ENCODE data around the gene IL9. TPM values are rescaled to one million over a fixed set of nuclear protein-coding genes. Genes with fewer than 3 reads are reported as not detected.
A peak's percentile ranks its signal among the peaks of the same experiment; 100 is the strongest.

Gene IL9
- total RNA-seq, 1 experiment from 2014 or later: not detected

GRCh38 chr5:135880801-135881200 is 14.8 kb downstream of the IL9 start:
- no peak overlapping the region for H2AFZ ChIP-seq (ENCODE audit: low read length)
- H3K79me2 ChIP-seq (ENCODE audit: low read length): no peaks in the 10 kb centered on the region
- no peak overlapping the region for H3K9ac ChIP-seq (ENCODE audit: low read length)
- no peak overlapping the region for H3K4me2 ChIP-seq (ENCODE audit: low read depth, low read length, poor library complexity, severe bottlenecking)
- H3K4me1 ChIP-seq (ENCODE audit: low read length): no peaks in the 10 kb centered on the region
- H3K27me3 ChIP-seq (ENCODE audit: low read length): no peaks in the 10 kb centered on the region
- no peak overlapping the region for H3K4me3 ChIP-seq (ENCODE audit: low read length)
- no peaks in the 10 kb centered on the region for H3K36me3 ChIP-seq (ENCODE audit: insufficient read depth, low read length)
- no peaks in the 10 kb centered on the region for H3K9me2 ChIP-seq (replicated peaks; ENCODE audit: insufficient read depth, low read length)
- H3K27ac ChIP-seq (ENCODE audit: low read length): no peak overlapping the region
- DNase-seq: no peak
- H4K20me1 ChIP-seq (ENCODE audit: insufficient read depth, low read depth, low read length): no peaks in the 10 kb centered on the region
- no peaks in the 10 kb centered on the region for H3K9me3 ChIP-seq (ENCODE audit: low read length)

GRCh38 chr5:135880278-135880677 is 15.4 kb downstream of the IL9 start:
- H4K20me1 ChIP-seq (ENCODE audit: insufficient read depth, low read depth, low read length): no peaks in the 10 kb centered on the region
- no peaks in the 10 kb centered on the region for H3K36me3 ChIP-seq (ENCODE audit: insufficient read depth, low read length)
- H2AFZ ChIP-seq (ENCODE audit: low read length): no peak overlapping the region
- H3K9me3 ChIP-seq (ENCODE audit: low read length): no peaks in the 10 kb centered on the region
- H3K4me2 ChIP-seq (ENCODE audit: low read depth, low read length, poor library complexity, severe bottlenecking): no peak overlapping the region
- H3K27ac ChIP-seq (ENCODE audit: low read length): no peak overlapping the region
- H3K9me2 ChIP-seq (replicated peaks; ENCODE audit: insufficient read depth, low read length): no peaks in the 10 kb centered on the region
- peak; percentile 81 for DNase-seq
- H3K4me3 ChIP-seq (ENCODE audit: low read length): no peak overlapping the region
- H3K27me3 ChIP-seq (ENCODE audit: low read length): no peaks in the 10 kb centered on the region
- no peak overlapping the region for H3K9ac ChIP-seq (ENCODE audit: low read length)
- peaks cover under 1% of the 10 kb centered on the region; the same call in 1 of the 2 replicates for H3K4me1 ChIP-seq (ENCODE audit: low read length)
- no peaks in the 10 kb centered on the region for H3K79me2 ChIP-seq (ENCODE audit: low read length)

- H3K9me3 ChIP-seq (ENCODE audit: low read length): no peaks in the 10 kb centered on the region
- H3K4me2 ChIP-seq (ENCODE audit: low read depth, low read length, poor library complexity, severe bottlenecking): no peak overlapping the region
- H3K36me3 ChIP-seq (ENCODE audit: insufficient read depth, low read length): no peaks in the 10 kb centered on the region
Measured at GRCh38 chr5:135879591-135879990, 16.1 kb downstream of the IL9 start.

GRCh38 chr5:135878156-135878620 is 17.5 kb downstream of the IL9 start:
- Histone ChIP-seq H3K9ac (ENCODE audit: low read length) (no peak overlapping the region), H3K9me2 (replicated peaks; ENCODE audit: insufficient read depth, low read length) (no peaks in the 10 kb centered on the region), H3K9me3 (ENCODE audit: low read length) (no peaks in the 10 kb centered on the region), H3K27ac (ENCODE audit: low read length) (no peak overlapping the region), H4K20me1 (ENCODE audit: insufficient read depth, low read depth, low read length) (no peaks in the 10 kb centered on the region), H2AFZ (ENCODE audit: low read length) (no peak overlapping the region), H3K79me2 (ENCODE audit: low read length) (no peaks in the 10 kb centered on the region), H3K36me3 (ENCODE audit: insufficient read depth, low read length) (no peaks in the 10 kb centered on the region), H3K4me2 (ENCODE audit: low read depth, low read length, poor library complexity, severe bottlenecking) (no peak overlapping the region), H3K4me1 (ENCODE audit: low read length) (peaks cover 5% of the 10 kb centered on the region), H3K27me3 (ENCODE audit: low read length) (no peaks in the 10 kb centered on the region), H3K4me3 (ENCODE audit: low read length) (no peak overlapping the region)
- no peak for DNase-seq

More at GRCh38 chr5:135879591-135879990, 16.1 kb downstream of the IL9 start:
- Histone ChIP-seq H3K4me3 (ENCODE audit: low read length) (no peak overlapping the region), H3K9ac (ENCODE audit: low read length) (no peak overlapping the region), H3K79me2 (ENCODE audit: low read length) (no peaks in the 10 kb centered on the region), H3K27ac (ENCODE audit: low read length) (no peak overlapping the region), H4K20me1 (ENCODE audit: insufficient read depth, low read depth, low read length) (no peaks in the 10 kb centered on the region), H3K27me3 (ENCODE audit: low read length) (no peaks in the 10 kb centered on the region), H3K9me2 (replicated peaks; ENCODE audit: insufficient read depth, low read length) (no peaks in the 10 kb centered on the region), H2AFZ (ENCODE audit: low read length) (no peak overlapping the region), H3K4me1 (ENCODE audit: low read length) (peaks cover 5% of the 10 kb centered on the region)
- DNase-seq: no peak

GRCh38 chr5:135877570-135878155 is 18.0 kb downstream of the IL9 start:
- no peak overlapping the region for H2AFZ ChIP-seq (ENCODE audit: low read length)
- no peaks in the 10 kb centered on the region for H3K9me3 ChIP-seq (ENCODE audit: low read length)
- H3K9me2 ChIP-seq (replicated peaks; ENCODE audit: insufficient read depth, low read length): no peaks in the 10 kb centered on the region
- peaks cover 5% of the 10 kb centered on the region for H3K4me1 ChIP-seq (ENCODE audit: low read length)
- H3K79me2 ChIP-seq (ENCODE audit: low read length): no peaks in the 10 kb centered on the region
- H4K20me1 ChIP-seq (ENCODE audit: insufficient read depth, low read depth, low read length): no peaks in the 10 kb centered on the region
- H3K4me2 ChIP-seq (ENCODE audit: low read depth, low read length, poor library complexity, severe bottlenecking): no peak overlapping the region
- no peak overlapping the region for H3K9ac ChIP-seq (ENCODE audit: low read length)
- no peak for DNase-seq
- H3K36me3 ChIP-seq (ENCODE audit: insufficient read depth, low read length): no peaks in the 10 kb centered on the region
- no peak overlapping the region for H3K4me3 ChIP-seq (ENCODE audit: low read length)
- H3K27ac ChIP-seq (ENCODE audit: low read length): no peak overlapping the region
- H3K27me3 ChIP-seq (ENCODE audit: low read length): no peaks in the 10 kb centered on the region

- DNase-seq: no peak
- Histone ChIP-seq H3K4me1 (ENCODE audit: low read length) (peaks cover 5% of the 10 kb centered on the region), H3K79me2 (ENCODE audit: low read length) (no peaks in the 10 kb centered on the region), H2AFZ (ENCODE audit: low read length) (no peak overlapping the region), H3K9me2 (replicated peaks; ENCODE audit: insufficient read depth, low read length) (no peaks in the 10 kb centered on the region), H4K20me1 (ENCODE audit: insufficient read depth, low read depth, low read length) (no peaks in the 10 kb centered on the region), H3K27me3 (ENCODE audit: low read length) (no peaks in the 10 kb centered on the region), H3K36me3 (ENCODE audit: insufficient read depth, low read length) (no peaks in the 10 kb centered on the region), H3K27ac (ENCODE audit: low read length) (no peak overlapping the region), H3K9ac (ENCODE audit: low read length) (no peak overlapping the region), H3K9me3 (ENCODE audit: low read length) (no peaks in the 10 kb centered on the region), H3K4me3 (ENCODE audit: low read length) (no peak overlapping the region), H3K4me2 (ENCODE audit: low read depth, low read length, poor library complexity, severe bottlenecking) (no peak overlapping the region)
Measured at GRCh38 chr5:135876146-135876545, 19.5 kb downstream of the IL9 start.

GRCh38 chr5:135875567-135875966 is 20.1 kb downstream of the IL9 start:
- no peak for DNase-seq
- Histone ChIP-seq H3K4me3 (ENCODE audit: low read length) (no peak overlapping the region), H3K36me3 (ENCODE audit: insufficient read depth, low read length) (no peaks in the 10 kb centered on the region)

GRCh38 chr5:135874461-135874860 is 21.2 kb downstream of the IL9 start:
- no peaks in the 10 kb centered on the region for H3K36me3 ChIP-seq (ENCODE audit: insufficient read depth, low read length)
- H3K9ac ChIP-seq (ENCODE audit: low read length): no peak overlapping the region
- H4K20me1 ChIP-seq (ENCODE audit: insufficient read depth, low read depth, low read length): no peaks in the 10 kb centered on the region
- H3K9me2 ChIP-seq (replicated peaks; ENCODE audit: insufficient read depth, low read length): no peaks in the 10 kb centered on the region
- H3K4me3 ChIP-seq (ENCODE audit: low read length): no peak overlapping the region
- H3K27ac ChIP-seq (ENCODE audit: low read length): no peak overlapping the region
- no peak for DNase-seq
- no peaks in the 10 kb centered on the region for H3K79me2 ChIP-seq (ENCODE audit: low read length)
- H3K4me1 ChIP-seq (ENCODE audit: low read length): peaks cover 5% of the 10 kb centered on the region
- no peaks in the 10 kb centered on the region for H3K27me3 ChIP-seq (ENCODE audit: low read length)
- no peak overlapping the region for H3K4me2 ChIP-seq (ENCODE audit: low read depth, low read length, poor library complexity, severe bottlenecking)
- H2AFZ ChIP-seq (ENCODE audit: low read length): no peak overlapping the region
- no peaks in the 10 kb centered on the region for H3K9me3 ChIP-seq (ENCODE audit: low read length)

More at GRCh38 chr5:135875567-135875966, 20.1 kb downstream of the IL9 start:
- no peaks in the 10 kb centered on the region for H4K20me1 ChIP-seq (ENCODE audit: insufficient read depth, low read depth, low read length)
- H3K4me1 ChIP-seq (ENCODE audit: low read length): peaks cover 5% of the 10 kb centered on the region
- H3K9me3 ChIP-seq (ENCODE audit: low read length): no peaks in the 10 kb centered on the region
- H3K4me2 ChIP-seq (ENCODE audit: low read depth, low read length, poor library complexity, severe bottlenecking): no peak overlapping the region
- H3K9ac ChIP-seq (ENCODE audit: low read length): no peak overlapping the region
- no peaks in the 10 kb centered on the region for H3K9me2 ChIP-seq (replicated peaks; ENCODE audit: insufficient read depth, low read length)
- no peaks in the 10 kb centered on the region for H3K27me3 ChIP-seq (ENCODE audit: low read length)
- H3K79me2 ChIP-seq (ENCODE audit: low read length): no peaks in the 10 kb centered on the region
- no peak overlapping the region for H2AFZ ChIP-seq (ENCODE audit: low read length)
- no peak overlapping the region for H3K27ac ChIP-seq (ENCODE audit: low read length)
